Loucy (cell line): ENCODE results near the gene PELO.

Experiments used
- H2AFZ ChIP-seq: fragments of 200-600 bp; sonication (generic); 2 replicates; pipeline ENCODE4 v1.6.0; 2016; ENCODE audit warnings: antibody characterized with exemption, mild to moderate bottlenecking, low read length, moderate library complexity
- H3F3A ChIP-seq: fragments of 200-600 bp; 2 replicates; pipeline ENCODE4 v1.6.0; 2016; ENCODE audit warnings: antibody characterized with exemption, low read depth, mild to moderate bottlenecking
- H3K27me3 ChIP-seq: fragments of 200-600 bp; sonication (generic); 2 replicates; pipeline ENCODE4 v1.6.1; 2014; ENCODE audit warnings: low read length, mild to moderate bottlenecking; ENCODE audit not compliant: insufficient read depth, poor library complexity, severe bottlenecking
- H3K36me3 ChIP-seq: fragments of 200-600 bp; sonication (generic); 2 replicates; pipeline ENCODE4 v1.6.1; 2016; ENCODE audit warnings: low read length; ENCODE audit not compliant: insufficient read depth
- H3K4me1 ChIP-seq: fragments of 200-600 bp; sonication (generic); 2 replicates; pipeline ENCODE4 v1.5.1; 2014; ENCODE audit warnings: low read length, mild to moderate bottlenecking; ENCODE audit not compliant: insufficient read depth, poor library complexity, severe bottlenecking
- H3K4me2 ChIP-seq: fragments of 200-600 bp; sonication (generic); 2 replicates; pipeline ENCODE4 v1.6.0; 2014; ENCODE audit warnings: antibody characterized with exemption, low read length, low read depth, mild to moderate bottlenecking; ENCODE audit not compliant: poor library complexity, severe bottlenecking
- H3K4me3 ChIP-seq: fragments of 200-600 bp; sonication (generic); 2 replicates; pipeline ENCODE4 v1.5.1; 2014; ENCODE audit warnings: low read length, mild to moderate bottlenecking, mixed read lengths; ENCODE audit not compliant: poor library complexity, severe bottlenecking
- H3K79me2 ChIP-seq: fragments of 200-600 bp; sonication (generic); 2 replicates; pipeline ENCODE4 v1.6.1; 2014; ENCODE audit warnings: low read length; ENCODE audit not compliant: insufficient read depth
- H3K9ac ChIP-seq: fragments of 200-600 bp; sonication (generic); 2 replicates; pipeline ENCODE4 v1.6.0; 2014; ENCODE audit warnings: mild to moderate bottlenecking, low read depth, low read length, moderate library complexity; ENCODE audit not compliant: poor library complexity, severe bottlenecking
- H3K9me2 ChIP-seq: fragments of 200-600 bp; sonication (generic); replicated peaks from 2 replicates; pipeline ENCODE4 v1.6.1; 2016; ENCODE audit warnings: low read depth, low read length, mixed read lengths
- H3K9me3 ChIP-seq: fragments of 200-600 bp; sonication (generic); 2 replicates; pipeline ENCODE4 v1.6.1; 2014; ENCODE audit warnings: mild to moderate bottlenecking, antibody characterized with exemption, low read length, low read depth; ENCODE audit not compliant: insufficient read depth
- H4K20me1 ChIP-seq: fragments of 200-600 bp; sonication (generic); 2 replicates; pipeline ENCODE4 v1.6.0; 2014; ENCODE audit warnings: antibody characterized with exemption, low read length, mild to moderate bottlenecking; ENCODE audit not compliant: insufficient read depth, poor library complexity, severe bottlenecking
- CTCF ChIP-seq: fragments of 200-600 bp; sonication (generic); conservative IDR thresholded peaks from 2 replicates; pipeline ENCODE4 v1.5.1; 2014; ENCODE audit warnings: mild to moderate bottlenecking, antibody characterized with exemption, low read length
- EZH2phosphoT487 ChIP-seq: fragments of 200-600 bp; IDR thresholded peaks from 2 replicates; pipeline ENCODE4 v1.6.1; 2018; ENCODE audit warnings: antibody characterized with exemption, mild to moderate bottlenecking, moderate library complexity, borderline replicate concordance

Gene PELO

GRCh38 chr5:52805615-52806014, 17.9 kb downstream of the PELO start:
- no peaks in the 10 kb centered on the region for H3K9me2 ChIP-seq
- no peak for TF ChIP-seq EZH2phosphoT487
- TF ChIP-seq CTCF: no peak
- H3K4me2 ChIP-seq: peak overlapping the region; percentile 94
- no peaks in the 10 kb centered on the region for H3K27me3 ChIP-seq
- H3K9ac ChIP-seq: no peak overlapping the region
- H3K79me2 ChIP-seq: peaks cover 50% of the 10 kb centered on the region
- no peak overlapping the region for H2AFZ ChIP-seq
- no peaks in the 10 kb centered on the region for H3K9me3 ChIP-seq
- H3K4me1 ChIP-seq: peaks cover 43% of the 10 kb centered on the region
- no peaks in the 10 kb centered on the region for H3F3A ChIP-seq
- no peak overlapping the region for H3K4me3 ChIP-seq
- H4K20me1 ChIP-seq: peaks cover 52% of the 10 kb centered on the region
- no peaks in the 10 kb centered on the region for H3K36me3 ChIP-seq

GRCh38 chr5:52807037-52807436, 19.3 kb downstream of the PELO start:
- Histone ChIP-seq H3K4me2 (no peak overlapping the region), H3K27me3 (no peaks in the 10 kb centered on the region), H3K9me3 (no peaks in the 10 kb centered on the region), H3K4me1 (peaks cover 29% of the 10 kb centered on the region), H4K20me1 (peaks cover 38% of the 10 kb centered on the region), H3F3A (no peaks in the 10 kb centered on the region), H3K9ac (no peak overlapping the region), H3K79me2 (peaks cover 36% of the 10 kb centered on the region), H2AFZ (no peak overlapping the region), H3K9me2 (no peaks in the 10 kb centered on the region), H3K36me3 (no peaks in the 10 kb centered on the region), H3K4me3 (no peak overlapping the region)
- no peak for TF ChIP-seq EZH2phosphoT487
- TF ChIP-seq CTCF: no peak

GRCh38 chr5:52807723-52808122, 20.0 kb downstream of the PELO start:
- H4K20me1 ChIP-seq: peaks cover 31% of the 10 kb centered on the region
- no peaks in the 10 kb centered on the region for H3K27me3 ChIP-seq
- TF ChIP-seq CTCF: no peak
- TF ChIP-seq EZH2phosphoT487: no peak
- H3K4me3 ChIP-seq: no peak overlapping the region
- H2AFZ ChIP-seq: no peak overlapping the region
- peaks cover 29% of the 10 kb centered on the region for H3K79me2 ChIP-seq
- H3F3A ChIP-seq: no peaks in the 10 kb centered on the region
- no peaks in the 10 kb centered on the region for H3K36me3 ChIP-seq
- no peak overlapping the region for H3K4me2 ChIP-seq
- no peaks in the 10 kb centered on the region for H3K9me2 ChIP-seq
- peaks cover 22% of the 10 kb centered on the region for H3K4me1 ChIP-seq
- H3K9me3 ChIP-seq: no peaks in the 10 kb centered on the region
- H3K9ac ChIP-seq: no peak overlapping the region
